SU-DHL-6 (cell line): ENCODE data around the gene C19orf18.

Experiments used
- CTCF ChIP-seq: fragments of 200-600 bp; sonication (generic); IDR thresholded peaks from one replicate; pipeline ENCODE4 v1.5.1; 2017; ENCODE audit warnings: antibody characterized with exemption, mild to moderate bottlenecking, low read length, moderate library complexity; ENCODE audit not compliant: insufficient read depth, poor library complexity, severe bottlenecking
- EZH2phosphoT487 ChIP-seq: fragments of 200-600 bp; sonication (generic), shearing (Covaris generic); conservative IDR thresholded peaks from 2 replicates; pipeline ENCODE4 v1.6.1; 2018; ENCODE audit warnings: mild to moderate bottlenecking, antibody characterized with exemption, low read length, moderate library complexity, mixed read lengths

GRCh38 chr19:58020129-58020528 lies 45.8 kb upstream of the C19orf18 start:
- TF ChIP-seq EZH2phosphoT487 (no peak), CTCF (no peak)
